K562 (cell line): ENCODE measurements around the gene SCNN1A. TPM values are rescaled to one million over a fixed set of nuclear protein-coding genes. Genes with fewer than 3 reads are reported as not detected.

Experiments
- ATF7 ChIP-seq: fragments of 450-650 bp; IDR thresholded peaks from 2 replicates; pipeline ENCODE4 v1.7.1; 2014; ENCODE audit warnings: mild to moderate bottlenecking, moderate library complexity
- CHCHD3 ChIP-seq: fragments of 250-450 bp; sonication (Bioruptor Pico); IDR thresholded peaks from 2 replicates; pipeline ENCODE4 v2.1.2; 2022; ENCODE audit warnings: mild to moderate bottlenecking
- RCOR1 ChIP-seq, 2 experiments: IDR thresholded peaks; 2 replicates each; pipeline ENCODE4 v1.6.1; 2012; ENCODE audit warnings: low read depth in 2 of 2, low read length in 2 of 2, borderline replicate concordance in 1 of 2, improper control_type of control experiment in 1 of 2
- SP1 ChIP-seq: sonication (generic); formaldehyde crosslinking; IDR thresholded peaks from 2 replicates; pipeline ENCODE4 v1.8.1; 2022; ENCODE audit warnings: mild to moderate bottlenecking, missing genetic modification reagents
- SRF ChIP-seq, 2 experiments: fragments of 250-450, 450-650 bp in 1 of 2; sonication (Bioruptor Pico) in 1 of 2; sonication (generic) in 1 of 2; formaldehyde crosslinking; IDR thresholded peaks; 2 replicates each; pipeline versions ENCODE4 v1.5.0 to v1.5.1; 2020 to 2022; ENCODE audit warnings: mild to moderate bottlenecking in 1 of 2, missing genetic modification reagents in 1 of 2
- ZBTB7A ChIP-seq: IDR thresholded peaks from 2 replicates; pipeline ENCODE4 v1.6.1; 2011; ENCODE audit warnings: low read depth, mild to moderate bottlenecking, low read length, moderate library complexity, borderline replicate concordance; ENCODE audit not compliant: control insufficient read depth
- ZBTB8A ChIP-seq: fragments of 450-650 bp; IDR thresholded peaks from 2 replicates; pipeline ENCODE4 v1.6.1; 2018; ENCODE audit warnings: mild to moderate bottlenecking, moderate library complexity; ENCODE audit not compliant: partially characterized antibody
- ZNF75A ChIP-seq: fragments of 450-650 bp; formaldehyde crosslinking; IDR thresholded peaks from 2 replicates; pipeline ENCODE4 v1.4.0; 2020; ENCODE audit warnings: mild to moderate bottlenecking
- polyA plus RNA-seq, 8 experiments: library from polyadenylated mRNA; depleted of rRNA in 4 of 8; stranded (reverse) in 5 of 8; unstranded in 3 of 8; fragments of >200 nt; fragmentation: Nextera tagmentation in 2 of 8; fragmentation: Illumina TruSeq in 1 of 8; extraction: Ambion mirVana in 2 of 8; extraction: Trizol in 1 of 8; gene quantifications; 2 replicates each; pipeline versions ENCODE4 v1.2.1 to v1.2.3, GENCODE V29; 2011 to 2014; ENCODE audit warnings: inconsistent platforms in 1 of 8, missing spikeins in 1 of 8
- total RNA-seq, 7 experiments: library from RNA; depleted of rRNA in 6 of 7; stranded (reverse); fragments of >200 nt in 6 of 7; fragmentation: Illumina TruSeq in 2 of 7; extraction: Trizol in 2 of 7; gene quantifications; 2 replicates each; pipeline versions ENCODE4 v1.2.1 to v1.2.3, GENCODE V29; 2011 to 2021; ENCODE audit warnings: low replicate concordance in 1 of 7
- TF ChIP-seq, protein P1 (sequence below), 2 experiments: fragments of 450-650 bp; IDR thresholded peaks; 2 replicates each; pipeline ENCODE4 v1.6.1; 2016; ENCODE audit warnings: mild to moderate bottlenecking in 2 of 2, borderline replicate concordance in 1 of 2, low read depth in 1 of 2, moderate library complexity in 1 of 2
- TF ChIP-seq, protein P2 (sequence below): sonication (generic); formaldehyde crosslinking; IDR thresholded peaks from 2 replicates; pipeline ENCODE4 v1.8.1; 2023; ENCODE audit warnings: mild to moderate bottlenecking, missing genetic modification reagents
- TF ChIP-seq, protein P3 (sequence below): fragments of 450-650 bp; formaldehyde crosslinking; conservative IDR thresholded peaks from 2 replicates; pipeline ENCODE4 v1.4.0; 2022; ENCODE audit warnings: mild to moderate bottlenecking, missing genetic modification characterization
- TF ChIP-seq, protein P4 (sequence below): fragments of 250-450 bp; sonication (Bioruptor Pico); IDR thresholded peaks from 2 replicates; pipeline ENCODE4 v1.8.0; 2022; ENCODE audit warnings: moderate library complexity, mild to moderate bottlenecking, inconsistent platforms

The SCNN1A gene
- total and polyA plus RNA-seq, 9 of the 15 experiments (the other 6 are each of a cell fraction or from before 2014, with no cell fraction given): 0.15 to 0.49 (median 0.32) TPM; not detected in 5

DNA sequence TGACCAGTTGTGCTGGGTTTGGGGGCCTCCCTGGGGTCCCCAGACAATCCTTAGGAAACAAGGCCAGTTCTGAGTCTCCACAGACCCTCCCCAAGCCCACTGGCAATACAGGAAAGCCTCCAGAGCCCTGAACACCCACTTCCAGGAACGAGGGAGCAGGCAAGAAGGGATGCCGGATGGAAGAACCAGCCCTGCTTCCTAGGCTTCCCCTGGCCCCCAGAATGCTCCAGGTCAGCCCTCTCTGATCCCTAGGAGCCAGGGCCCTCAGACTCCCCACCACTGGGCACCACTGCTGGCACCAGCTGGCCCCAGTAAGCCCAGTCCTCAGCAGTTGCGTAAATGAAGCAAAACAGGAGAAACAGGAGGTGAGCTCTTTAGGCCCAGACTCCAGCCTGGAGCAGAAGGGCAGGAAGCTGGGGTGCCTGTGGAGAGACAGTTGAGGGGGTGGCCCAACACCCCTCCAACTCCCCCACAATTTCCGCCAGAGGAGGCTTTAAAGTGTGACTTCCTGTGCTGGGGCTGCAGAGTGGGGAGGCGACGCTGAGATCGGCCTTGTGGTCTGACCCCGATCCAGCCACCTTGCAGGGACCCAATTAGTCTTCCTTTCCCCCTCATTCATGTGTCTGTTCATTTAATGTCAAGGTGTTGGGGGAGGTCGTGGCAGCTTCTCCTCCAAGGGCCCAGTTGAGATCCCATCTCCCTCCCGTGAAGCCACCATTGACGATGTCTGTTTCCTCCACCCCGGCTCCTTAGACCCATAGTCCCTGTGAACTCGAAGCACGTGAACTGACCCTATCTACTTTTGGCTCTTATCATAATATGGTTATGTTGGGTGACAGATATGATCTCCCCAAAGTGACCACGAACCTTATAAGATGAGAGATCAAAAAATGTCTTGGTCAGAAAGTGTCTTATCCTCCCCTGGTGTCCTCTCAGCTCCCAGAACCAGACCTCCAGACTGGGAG is 38.2 kb downstream of the SCNN1A start (continued):
- TF ChIP-seq, protein P1, sequence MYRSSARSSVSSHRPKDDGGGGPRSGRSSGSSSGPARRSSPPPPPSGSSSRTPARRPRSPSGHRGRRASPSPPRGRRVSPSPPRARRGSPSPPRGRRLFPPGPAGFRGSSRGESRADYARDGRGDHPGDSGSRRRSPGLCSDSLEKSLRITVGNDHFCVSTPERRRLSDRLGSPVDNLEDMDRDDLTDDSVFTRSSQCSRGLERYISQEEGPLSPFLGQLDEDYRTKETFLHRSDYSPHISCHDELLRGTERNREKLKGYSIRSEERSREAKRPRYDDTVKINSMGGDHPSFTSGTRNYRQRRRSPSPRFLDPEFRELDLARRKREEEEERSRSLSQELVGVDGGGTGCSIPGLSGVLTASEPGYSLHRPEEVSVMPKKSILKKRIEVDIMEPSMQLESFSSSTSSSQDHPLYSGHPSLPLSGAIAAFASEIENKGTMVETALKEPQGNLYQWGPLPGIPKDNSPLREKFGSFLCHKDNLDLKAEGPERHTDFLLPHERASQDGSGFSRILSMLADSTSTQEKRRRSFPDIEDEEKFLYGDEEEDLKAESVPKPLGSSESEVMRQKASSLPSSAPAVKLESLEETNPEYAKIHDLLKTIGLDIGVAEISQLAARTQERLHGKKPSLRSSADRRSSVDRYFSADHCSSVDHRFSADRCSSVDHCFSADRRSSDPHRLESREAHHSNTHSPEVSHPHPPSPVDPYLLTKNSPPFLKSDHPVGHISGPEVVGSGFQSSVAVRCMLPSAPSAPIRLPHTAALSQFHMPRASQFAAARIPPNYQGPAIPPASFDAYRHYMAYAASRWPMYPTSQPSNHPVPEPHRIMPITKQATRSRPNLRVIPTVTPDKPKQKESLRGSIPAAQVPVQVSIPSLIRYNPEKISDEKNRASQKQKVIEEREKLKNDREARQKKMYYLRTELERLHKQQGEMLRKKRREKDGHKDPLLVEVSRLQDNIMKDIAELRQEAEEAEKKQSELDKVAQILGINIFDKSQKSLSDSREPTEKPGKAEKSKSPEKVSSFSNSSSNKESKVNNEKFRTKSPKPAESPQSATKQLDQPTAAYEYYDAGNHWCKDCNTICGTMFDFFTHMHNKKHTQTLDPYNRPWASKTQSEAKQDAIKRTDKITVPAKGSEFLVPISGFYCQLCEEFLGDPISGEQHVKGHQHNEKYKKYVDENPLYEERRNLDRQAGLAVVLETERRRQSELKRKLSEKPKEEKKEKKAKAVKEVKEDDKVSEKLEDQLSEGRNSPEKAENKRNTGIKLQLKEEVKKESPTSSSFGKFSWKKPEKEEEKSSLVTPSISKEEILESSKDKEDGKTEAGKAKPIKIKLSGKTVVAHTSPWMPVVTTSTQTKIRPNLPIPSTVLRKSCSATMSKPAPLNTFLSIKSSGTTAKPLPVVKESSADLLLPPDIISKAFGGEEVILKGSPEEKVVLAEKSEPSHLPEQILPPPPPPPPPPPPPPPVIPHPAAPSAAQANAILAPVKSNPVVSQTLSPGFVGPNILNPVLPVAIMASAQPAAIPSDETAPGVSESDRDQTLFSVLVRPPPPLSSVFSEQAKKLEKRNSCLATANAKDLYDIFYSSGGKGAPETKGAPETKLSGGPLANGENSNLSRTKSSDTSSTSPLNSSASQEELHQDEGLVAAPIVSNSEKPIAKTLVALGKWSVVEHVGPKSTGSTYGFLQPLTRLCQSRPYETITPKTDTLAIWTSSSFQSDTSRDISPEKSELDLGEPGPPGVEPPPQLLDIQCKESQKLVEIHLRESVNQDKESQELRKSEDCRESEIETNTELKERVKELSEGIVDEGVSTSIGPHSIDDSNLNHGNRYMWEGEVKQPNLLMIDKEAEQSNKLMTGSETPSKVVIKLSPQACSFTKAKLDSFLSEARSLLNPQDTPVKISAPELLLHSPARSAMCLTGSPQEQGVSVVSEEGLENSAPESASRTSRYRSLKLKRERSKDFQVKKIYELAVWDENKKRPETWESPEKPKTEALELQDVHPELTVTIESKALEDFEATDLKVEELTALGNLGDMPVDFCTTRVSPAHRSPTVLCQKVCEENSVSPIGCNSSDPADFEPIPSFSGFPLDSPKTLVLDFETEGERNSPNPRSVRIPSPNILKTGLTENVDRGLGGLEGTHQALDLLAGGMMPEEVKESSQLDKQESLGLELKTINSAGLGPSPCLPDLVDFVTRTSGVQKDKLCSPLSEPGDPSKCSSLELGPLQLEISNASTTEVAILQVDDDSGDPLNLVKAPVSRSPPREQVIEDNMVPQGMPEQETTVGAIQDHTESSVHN (IDR thresholded peaks at IDR 0.05; ENCODE audit: borderline replicate concordance in 1 of 2, low read depth in 1 of 2): no peak
- TF ChIP-seq SRF (CRISPR knock-in tag; IDR thresholded peaks at IDR 0.05) (no peak), ATF7 (no peak), ZNF75A (CRISPR knock-in tag) (no peak), RCOR1 (IDR thresholded peaks at IDR 0.05; ENCODE audit: borderline replicate concordance in 1 of 2, low read depth in 2 of 2, low read length in 2 of 2) (no peak), ZBTB8A (no peak), CHCHD3 (CRISPR knock-in tag) (no peak), ZBTB7A (peak; percentile 51; the same call in 1 of the 2 replicates), SP1 (CRISPR knock-in tag) (no peak)
- TF ChIP-seq, protein P2, sequence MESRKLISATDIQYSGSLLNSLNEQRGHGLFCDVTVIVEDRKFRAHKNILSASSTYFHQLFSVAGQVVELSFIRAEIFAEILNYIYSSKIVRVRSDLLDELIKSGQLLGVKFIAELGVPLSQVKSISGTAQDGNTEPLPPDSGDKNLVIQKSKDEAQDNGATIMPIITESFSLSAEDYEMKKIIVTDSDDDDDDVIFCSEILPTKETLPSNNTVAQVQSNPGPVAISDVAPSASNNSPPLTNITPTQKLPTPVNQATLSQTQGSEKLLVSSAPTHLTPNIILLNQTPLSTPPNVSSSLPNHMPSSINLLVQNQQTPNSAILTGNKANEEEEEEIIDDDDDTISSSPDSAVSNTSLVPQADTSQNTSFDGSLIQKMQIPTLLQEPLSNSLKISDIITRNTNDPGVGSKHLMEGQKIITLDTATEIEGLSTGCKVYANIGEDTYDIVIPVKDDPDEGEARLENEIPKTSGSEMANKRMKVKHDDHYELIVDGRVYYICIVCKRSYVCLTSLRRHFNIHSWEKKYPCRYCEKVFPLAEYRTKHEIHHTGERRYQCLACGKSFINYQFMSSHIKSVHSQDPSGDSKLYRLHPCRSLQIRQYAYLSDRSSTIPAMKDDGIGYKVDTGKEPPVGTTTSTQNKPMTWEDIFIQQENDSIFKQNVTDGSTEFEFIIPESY: no peak
- TF ChIP-seq, protein P3, sequence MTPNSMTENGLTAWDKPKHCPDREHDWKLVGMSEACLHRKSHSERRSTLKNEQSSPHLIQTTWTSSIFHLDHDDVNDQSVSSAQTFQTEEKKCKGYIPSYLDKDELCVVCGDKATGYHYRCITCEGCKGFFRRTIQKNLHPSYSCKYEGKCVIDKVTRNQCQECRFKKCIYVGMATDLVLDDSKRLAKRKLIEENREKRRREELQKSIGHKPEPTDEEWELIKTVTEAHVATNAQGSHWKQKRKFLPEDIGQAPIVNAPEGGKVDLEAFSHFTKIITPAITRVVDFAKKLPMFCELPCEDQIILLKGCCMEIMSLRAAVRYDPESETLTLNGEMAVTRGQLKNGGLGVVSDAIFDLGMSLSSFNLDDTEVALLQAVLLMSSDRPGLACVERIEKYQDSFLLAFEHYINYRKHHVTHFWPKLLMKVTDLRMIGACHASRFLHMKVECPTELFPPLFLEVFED (CRISPR knock-in tag): no peak
- TF ChIP-seq, protein P4, sequence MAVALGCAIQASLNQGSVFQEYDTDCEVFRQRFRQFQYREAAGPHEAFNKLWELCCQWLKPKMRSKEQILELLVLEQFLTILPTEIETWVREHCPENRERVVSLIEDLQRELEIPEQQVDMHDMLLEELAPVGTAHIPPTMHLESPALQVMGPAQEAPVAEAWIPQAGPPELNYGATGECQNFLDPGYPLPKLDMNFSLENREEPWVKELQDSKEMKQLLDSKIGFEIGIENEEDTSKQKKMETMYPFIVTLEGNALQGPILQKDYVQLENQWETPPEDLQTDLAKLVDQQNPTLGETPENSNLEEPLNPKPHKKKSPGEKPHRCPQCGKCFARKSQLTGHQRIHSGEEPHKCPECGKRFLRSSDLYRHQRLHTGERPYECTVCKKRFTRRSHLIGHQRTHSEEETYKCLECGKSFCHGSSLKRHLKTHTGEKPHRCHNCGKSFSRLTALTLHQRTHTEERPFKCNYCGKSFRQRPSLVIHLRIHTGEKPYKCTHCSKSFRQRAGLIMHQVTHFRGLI: no peak
